K562 (cell line): ENCODE data around the gene C1orf167. TPM values are rescaled to one million over a fixed set of nuclear protein-coding genes. Genes with fewer than 3 reads are reported as not detected.

Source experiments
- AFF4 ChIP-seq: sonication (generic); formaldehyde crosslinking; IDR thresholded peaks from 2 replicates; pipeline ENCODE4 v1.8.0; 2023; ENCODE audit warnings: mild to moderate bottlenecking, missing genetic modification reagents
- BRD9 ChIP-seq: fragments of 450-650 bp; IDR thresholded peaks from 2 replicates; pipeline ENCODE4 v1.6.1; 2018; ENCODE audit warnings: low read depth; ENCODE audit not compliant: partially characterized antibody
- CREB5 ChIP-seq: fragments of 250-450 bp; sonication (Bioruptor Pico); IDR thresholded peaks from 2 replicates; pipeline ENCODE4 v1.5.0; 2020; ENCODE audit warnings: mild to moderate bottlenecking
- ELF4 ChIP-seq: fragments of 450-650 bp; formaldehyde crosslinking; IDR thresholded peaks from 2 replicates; pipeline ENCODE4 v1.4.0; 2022; ENCODE audit warnings: missing genetic modification characterization
- EP300 ChIP-seq: IDR thresholded peaks from 2 replicates; pipeline ENCODE4 v1.6.1; 2012; ENCODE audit warnings: low read length, improper control_type of control experiment
- HNRNPLL ChIP-seq: fragments of 200-400 bp; formaldehyde crosslinking; IDR thresholded peaks from 2 replicates; pipeline ENCODE4 v1.6.1; 2017; ENCODE audit warnings: low read length, low read depth, mild to moderate bottlenecking; ENCODE audit not compliant: poor library complexity, severe bottlenecking
- IFI16 ChIP-seq: fragments of 250-450 bp; sonication (Bioruptor Pico); IDR thresholded peaks from 2 replicates; pipeline ENCODE4 v2.1.2; 2022; ENCODE audit warnings: mild to moderate bottlenecking, inconsistent platforms
- L3MBTL2 ChIP-seq: fragments of 450-650 bp; IDR thresholded peaks from 2 replicates; pipeline ENCODE4 v1.6.1; 2016; ENCODE audit warnings: mild to moderate bottlenecking, moderate library complexity
- MED1 ChIP-seq: sonication (generic); formaldehyde crosslinking; IDR thresholded peaks from 2 replicates; pipeline ENCODE4 v1.8.1; 2023; ENCODE audit warnings: missing genetic modification reagents, borderline replicate concordance
- NRF1 ChIP-seq, 2 experiments: fragments of 450-650 bp; IDR thresholded peaks in 1 of 2; conservative IDR thresholded peaks in 1 of 2; 2 replicates each; pipeline ENCODE4 v1.6.1; 2014; ENCODE audit warnings: mild to moderate bottlenecking in 2 of 2
- PHTF2 ChIP-seq: fragments of 250-450 bp; sonication (Bioruptor Pico); IDR thresholded peaks from 2 replicates; pipeline ENCODE4 v1.5.0; 2021; ENCODE audit warnings: mild to moderate bottlenecking
- RBM39 ChIP-seq: fragments of 200-400 bp; formaldehyde crosslinking; optimal IDR thresholded peaks from 2 replicates; pipeline ENCODE3; 2018; ENCODE audit warnings: low read depth, low read length
- SUPT5H ChIP-seq: fragments of 450-650 bp; IDR thresholded peaks from 2 replicates; pipeline ENCODE4 v1.6.1; 2016
- TCF7L2 ChIP-seq: fragments of 150-350 bp; IDR thresholded peaks from 2 replicates; pipeline ENCODE4 v1.6.1; 2016; ENCODE audit warnings: low read depth, mild to moderate bottlenecking, low read length, moderate library complexity
- ZBTB8A ChIP-seq: fragments of 450-650 bp; IDR thresholded peaks from 2 replicates; pipeline ENCODE4 v1.6.1; 2018; ENCODE audit warnings: mild to moderate bottlenecking, moderate library complexity; ENCODE audit not compliant: partially characterized antibody
- ZFP36 ChIP-seq: fragments of 150-350 bp; IDR thresholded peaks from 2 replicates; pipeline ENCODE4 v1.6.1; 2018; ENCODE audit warnings: low read length, low read depth; ENCODE audit not compliant: partially characterized antibody
- ZKSCAN1 ChIP-seq: fragments of 150-350 bp; IDR thresholded peaks from 2 replicates; pipeline ENCODE4 v1.6.1; 2016; ENCODE audit warnings: low read depth, low read length
- ZKSCAN8 ChIP-seq: fragments of 200-800 bp; sonication (Bioruptor generic); IDR thresholded peaks from 2 replicates; pipeline ENCODE4 v1.6.1; 2016; ENCODE audit warnings: missing genetic modification characterization, missing compliant biosample characterization
- ZNF133 ChIP-seq: fragments of 250-450 bp; sonication (Bioruptor Pico); IDR thresholded peaks from 2 replicates; pipeline ENCODE4 v1.4.0; 2020; ENCODE audit warnings: mild to moderate bottlenecking
- ZNF408 ChIP-seq: fragments of 250-450 bp; sonication (Bioruptor Pico); IDR thresholded peaks from 2 replicates; pipeline ENCODE4 v1.4.0; 2020; ENCODE audit warnings: low read depth, mild to moderate bottlenecking, moderate library complexity
- ZNF512 ChIP-seq: IDR thresholded peaks from 2 replicates; pipeline ENCODE4 v1.6.1; 2016; ENCODE audit warnings: missing genetic modification characterization, missing compliant biosample characterization
- ZNF551 ChIP-seq: fragments of 250-450 bp; sonication (Bioruptor Pico); IDR thresholded peaks from 2 replicates; pipeline ENCODE4 v1.5.0; 2021; ENCODE audit warnings: mild to moderate bottlenecking, moderate library complexity
- ZNF696 ChIP-seq: fragments of 250-450 bp; sonication (Bioruptor Pico); conservative IDR thresholded peaks from 2 replicates; pipeline ENCODE4 v1.4.0; 2020; ENCODE audit warnings: mild to moderate bottlenecking, moderate library complexity
- polyA plus RNA-seq, 8 experiments: library from polyadenylated mRNA; depleted of rRNA in 4 of 8; stranded (reverse) in 5 of 8; unstranded in 3 of 8; fragments of >200 nt; fragmentation: Nextera tagmentation in 2 of 8; fragmentation: Illumina TruSeq in 1 of 8; extraction: Ambion mirVana in 2 of 8; extraction: Trizol in 1 of 8; gene quantifications; 2 replicates each; pipeline versions ENCODE4 v1.2.1 to v1.2.3, GENCODE V29; 2011 to 2014; ENCODE audit warnings: inconsistent platforms in 1 of 8, missing spikeins in 1 of 8
- total RNA-seq, 7 experiments: library from RNA; depleted of rRNA in 6 of 7; stranded (reverse); fragments of >200 nt in 6 of 7; fragmentation: Illumina TruSeq in 2 of 7; extraction: Trizol in 2 of 7; gene quantifications; 2 replicates each; pipeline versions ENCODE4 v1.2.1 to v1.2.3, GENCODE V29; 2011 to 2021; ENCODE audit warnings: low replicate concordance in 1 of 7

C1orf167 gene
- total and polyA plus RNA-seq, 9 of the 15 experiments (the other 6 are each of a cell fraction or from before 2014, with no cell fraction given) = 0.22 to 0.86 (median 0.31) TPM; not detected in 2

GRCh38 chr1:11784993-11785769 is 23.2 kb downstream of the C1orf167 start (continued):
- TF ChIP-seq L3MBTL2 (peak; percentile 48; the same call in 1 of the 2 replicates), SUPT5H (peak; percentile 54), ELF4 (CRISPR knock-in tag) (peak; percentile 63; the same call in 1 of the 2 replicates), ZFP36 (no peak), ZNF133 (CRISPR knock-in tag) (no peak), MED1 (CRISPR knock-in tag) (no peak), CREB5 (CRISPR knock-in tag) (0 out of 2 replicates have a peak, but pooled peaks have one; percentile 50), ZKSCAN1 (no peak), BRD9 (peak; percentile 70), ZKSCAN8 (CRISPR knock-in tag) (no peak), ZNF408 (CRISPR knock-in tag) (no peak), TCF7L2 (no peak), PHTF2 (no peak), AFF4 (peak; percentile 90; the same call in 1 of the 2 replicates), ZBTB8A (no peak), RBM39 (no peak), ZNF512 (tag) (no peak), IFI16 (CRISPR knock-in tag) (no peak), HNRNPLL (peak; percentile 28), EP300 (peak; percentile 47; the same call in 1 of the 2 replicates), NRF1 (conservative IDR thresholded peaks at IDR 0.05 in 1 of 2, IDR thresholded peaks at IDR 0.05 in 1 of 2) (peak; percentile 32 to 37; a peak in 1 of 4 replicates), ZNF696 (CRISPR knock-in tag) (no peak), ZNF551 (CRISPR knock-in tag) (no peak)
